GM18861 (cell line): ENCODE results near the gene PIEZO2.

ENCODE experiments used
- ATAC-seq: cut with Tn5 transposase; IDR thresholded peaks from one replicate; pipeline ENCODE4 v1.9.1; 2021; ENCODE audit not compliant: unreplicated experiment

Gene PIEZO2

GRCh38 chr18:10989486-10989885 is 159.9 kb downstream of the PIEZO2 start:
- no peak for ATAC-seq

- no peak for ATAC-seq
Measured at GRCh38 chr18:10985689-10986088, 163.7 kb downstream of the PIEZO2 start.

GRCh38 chr18:10979411-10979810 is 170.0 kb downstream of the PIEZO2 start:
- no peak for ATAC-seq

DNA sequence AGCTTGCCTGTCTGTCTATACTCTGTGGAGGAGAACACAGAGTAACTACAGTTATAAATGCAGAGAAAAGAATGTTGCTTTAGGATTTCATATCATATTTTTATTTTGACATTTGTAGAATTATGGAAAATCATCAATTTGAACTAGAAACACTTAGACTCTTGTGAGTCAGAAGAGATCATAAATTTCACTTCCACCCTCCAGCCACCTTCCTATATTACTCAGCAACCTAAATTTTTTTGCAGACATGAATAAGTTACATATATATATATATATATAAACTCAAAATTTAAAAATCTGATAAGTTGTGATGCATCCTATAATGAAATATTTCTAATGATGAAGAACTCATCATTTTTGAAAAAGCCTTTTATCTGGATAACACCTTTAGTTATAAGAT is 172.3 kb downstream of the PIEZO2 start:
- no peak for ATAC-seq

GRCh38 chr18:10973567-10974203 is 175.7 kb downstream of the PIEZO2 start:
- ATAC-seq: no peak

- no peak for ATAC-seq
Measured at GRCh38 chr18:10971717-10972116, 177.7 kb downstream of the PIEZO2 start.

DNA sequence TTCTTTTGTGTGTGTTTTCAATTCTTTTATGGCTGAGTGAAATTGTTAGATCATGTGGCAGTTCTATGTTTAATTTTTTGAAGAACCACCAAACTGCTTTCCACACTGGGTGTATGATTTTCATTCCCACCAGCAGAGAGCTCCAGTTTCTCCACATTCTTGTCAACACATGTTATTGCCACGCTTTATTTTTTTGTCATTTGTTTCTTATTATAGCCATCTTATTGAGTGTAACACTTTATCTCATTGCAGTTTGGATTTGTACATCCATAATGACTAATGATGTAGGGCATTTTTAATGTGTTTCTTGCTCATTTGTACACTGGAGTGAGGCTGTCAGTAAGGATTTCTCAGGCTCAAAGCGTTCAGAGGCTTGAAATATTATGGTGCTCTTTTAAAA is 184.2 kb downstream of the PIEZO2 start:
- no peak for ATAC-seq

DNA sequence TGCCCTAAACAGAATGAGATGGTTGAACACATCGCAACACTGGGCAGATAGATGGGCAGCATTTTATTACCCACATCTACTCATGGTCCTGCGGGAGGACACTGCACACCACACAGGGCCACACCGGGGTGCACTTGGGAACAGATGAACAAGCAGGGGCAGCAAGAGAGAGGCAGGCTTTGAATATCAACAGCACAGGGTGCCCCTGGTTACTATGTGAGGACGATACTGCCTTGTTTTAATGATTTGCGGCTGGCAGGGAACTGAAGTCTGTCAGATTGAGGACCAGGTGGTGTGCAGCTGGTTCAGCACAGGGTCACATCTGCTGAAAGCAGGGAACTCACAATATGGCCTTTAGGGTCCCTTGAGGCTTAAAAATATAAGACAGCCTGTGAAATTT is 195.7 kb downstream of the PIEZO2 start:
- ATAC-seq: no peak

DNA sequence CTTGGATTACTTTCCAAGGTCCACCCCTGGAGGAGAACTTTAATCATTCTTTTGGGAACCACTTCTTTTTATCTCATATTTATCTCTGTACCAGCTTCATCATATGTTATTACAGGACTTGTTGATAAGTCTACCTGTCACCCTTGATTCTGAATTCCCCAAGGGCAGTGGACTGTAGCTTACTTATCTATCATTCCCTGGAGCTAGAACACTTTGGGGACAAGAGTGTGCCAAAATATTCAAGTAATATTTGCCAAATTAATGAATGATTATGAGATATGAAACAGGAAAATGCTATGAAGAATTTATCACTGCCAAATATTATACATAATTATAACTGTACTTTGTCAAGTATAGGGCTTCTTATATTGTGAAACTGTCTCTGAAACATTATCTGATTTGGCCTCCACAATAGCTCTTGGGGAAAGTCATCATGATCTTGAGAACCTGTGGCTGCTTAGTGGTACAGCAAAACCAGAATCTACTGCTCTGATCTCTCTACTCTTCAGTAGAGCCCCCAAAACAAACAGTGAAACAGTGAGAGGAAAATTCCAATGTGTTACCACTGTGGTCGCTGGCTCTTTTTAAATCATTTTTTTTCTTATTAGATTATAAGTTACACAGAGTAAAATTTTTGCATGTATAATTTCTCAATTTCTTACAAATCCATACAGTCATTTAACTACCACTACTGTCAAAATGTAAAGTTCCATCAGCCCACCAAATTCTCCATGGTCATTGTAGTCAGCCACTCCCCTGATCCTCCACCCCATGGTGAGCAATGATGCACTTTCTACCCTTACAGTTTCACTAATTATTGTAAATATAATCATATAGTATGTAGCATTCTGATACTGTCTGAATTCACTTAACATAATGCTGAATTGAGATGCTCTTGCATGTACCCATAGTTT is 197.5 kb downstream of the PIEZO2 start:
- ATAC-seq: no peak

GRCh38 chr18:10950876-10951630 is 198.3 kb downstream of the PIEZO2 start:
- no peak for ATAC-seq

DNA sequence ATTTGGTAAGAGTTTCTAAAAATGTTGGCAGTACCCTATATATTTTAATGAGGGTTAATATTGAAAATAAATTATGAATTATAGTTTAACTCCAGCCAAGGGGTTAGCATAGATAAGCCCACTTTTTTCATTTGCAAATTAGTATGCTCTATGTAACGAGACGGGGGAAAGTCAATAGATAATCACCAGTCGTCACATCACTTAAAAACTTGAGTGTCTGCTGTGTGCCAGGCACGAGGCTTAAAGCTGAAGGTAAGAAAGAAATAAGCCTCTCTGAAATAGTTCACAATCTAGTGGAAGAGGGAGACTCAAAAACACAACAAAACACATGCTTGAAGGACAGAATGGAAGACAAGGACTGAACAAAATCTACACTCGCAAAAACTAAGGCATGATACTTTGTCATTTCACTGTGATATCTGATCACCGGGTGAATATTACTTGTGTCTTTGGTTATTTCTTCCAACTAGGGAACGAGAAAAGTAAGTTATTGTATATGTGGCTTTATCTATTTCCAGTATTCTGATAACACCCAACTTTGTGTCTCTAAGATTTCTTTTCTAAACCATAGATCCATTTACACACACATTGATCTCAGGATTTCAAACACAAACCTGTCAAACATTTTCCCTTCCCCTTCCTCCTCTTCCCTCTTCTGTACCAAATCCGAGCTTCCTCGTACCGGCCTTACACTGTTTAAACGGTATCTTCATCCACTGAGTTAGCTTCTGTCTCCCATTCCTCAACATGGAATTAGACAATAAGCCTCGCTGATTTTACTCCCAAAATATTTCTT is 199.1 kb downstream of the PIEZO2 start:
- no peak for ATAC-seq

GRCh38 chr18:10949655-10950054 is 199.7 kb downstream of the PIEZO2 start:
- no peak for ATAC-seq

DNA sequence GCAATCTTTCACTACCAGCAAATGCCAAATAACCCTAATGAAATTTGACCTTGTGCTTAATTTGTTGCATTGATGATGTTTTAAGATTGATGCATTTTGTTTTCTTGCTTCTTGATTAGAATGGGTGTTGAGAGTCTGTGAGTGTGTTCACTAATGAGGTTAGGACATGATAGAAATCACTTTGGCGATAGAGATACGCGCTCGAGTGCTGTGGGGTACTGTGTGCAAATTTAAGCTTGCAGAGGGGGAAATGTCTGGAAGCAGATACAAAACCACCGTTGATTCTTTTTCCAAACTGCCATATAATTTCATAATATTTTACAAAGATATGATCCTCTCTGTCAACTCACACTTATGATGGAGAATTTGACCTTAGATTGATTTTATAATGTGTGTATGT is 200.9 kb downstream of the PIEZO2 start:
- no peak for ATAC-seq

DNA sequence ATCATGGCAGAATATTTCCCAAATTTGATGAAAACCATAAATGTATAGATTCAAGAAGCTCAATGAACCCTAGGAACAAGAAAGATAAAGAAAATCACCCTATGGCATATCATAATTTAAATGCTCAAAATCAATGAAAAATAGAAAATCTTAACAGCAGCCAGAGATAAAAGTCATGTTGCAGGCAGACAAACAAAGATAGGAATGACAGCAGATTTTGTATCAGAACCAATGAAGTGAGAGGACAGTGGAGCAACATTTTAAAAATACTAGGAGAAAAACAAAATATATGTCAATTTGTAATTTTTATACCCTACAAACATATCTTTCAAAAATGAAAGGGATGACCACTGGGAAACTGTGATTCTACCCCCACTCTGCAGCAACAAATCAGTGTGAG is 203.3 kb downstream of the PIEZO2 start:
- no peak for ATAC-seq

DNA sequence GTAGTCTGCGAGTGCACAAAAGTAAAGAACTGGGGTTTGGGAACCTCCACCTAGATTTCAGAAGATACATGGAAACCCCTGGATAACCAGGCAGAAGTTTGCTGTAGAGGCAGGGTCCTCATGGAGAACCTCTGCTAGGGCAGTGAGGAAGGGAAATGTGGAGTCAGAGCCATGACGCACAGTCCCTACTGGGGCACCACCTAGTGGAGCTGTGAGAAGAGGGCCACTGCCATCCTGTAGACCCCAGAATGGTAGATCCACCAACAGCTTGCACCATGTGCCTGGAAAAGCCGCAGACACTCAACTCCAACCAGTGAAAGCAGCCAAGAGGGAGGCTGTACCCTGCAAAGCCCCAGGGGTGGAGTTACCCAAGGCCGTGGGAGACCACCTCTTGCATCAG is 206.4 kb downstream of the PIEZO2 start:
- no peak for ATAC-seq

DNA sequence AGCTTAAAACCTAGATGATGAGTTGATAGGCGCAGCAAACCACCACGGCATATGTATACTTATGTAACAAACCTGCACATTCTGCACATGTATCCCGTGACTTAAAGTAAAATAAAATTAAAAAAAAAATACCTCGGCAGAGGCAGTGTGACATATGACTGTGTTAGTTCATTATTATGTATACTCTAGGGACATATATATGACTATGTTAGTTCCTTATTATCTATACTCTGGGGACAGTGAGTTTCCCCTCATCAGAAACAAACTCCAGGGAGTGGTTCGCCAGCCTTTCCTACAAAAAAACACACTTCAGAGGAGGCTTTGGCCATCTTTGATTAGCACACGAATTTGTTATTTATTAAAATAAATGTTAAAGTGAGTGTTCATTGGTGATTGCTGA is 209.5 kb downstream of the PIEZO2 start:
- no peak for ATAC-seq

- ATAC-seq: no peak
Measured at GRCh38 chr18:10937743-10938640, 211.4 kb downstream of the PIEZO2 start.

- ATAC-seq: no peak
Measured at GRCh38 chr18:10936176-10937053, 213.0 kb downstream of the PIEZO2 start.

DNA sequence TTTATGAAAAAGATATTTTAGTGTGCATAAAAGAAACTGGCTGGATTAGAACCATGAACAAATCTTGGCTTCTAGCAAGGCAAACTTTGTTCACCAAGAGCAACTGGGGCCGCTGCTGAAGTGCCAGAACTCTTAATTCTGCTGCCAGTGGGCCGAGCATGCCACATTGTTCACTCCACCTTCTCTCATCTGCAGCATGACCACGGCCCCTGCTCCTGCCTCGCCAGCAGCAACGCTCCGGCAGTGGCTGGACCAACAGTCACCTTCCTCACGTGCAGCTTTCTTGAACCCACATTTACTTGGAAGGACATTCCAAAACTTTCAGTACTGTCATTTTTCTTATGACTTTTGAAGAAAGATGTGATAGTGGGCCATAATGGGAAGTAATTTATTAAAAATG is 213.8 kb downstream of the PIEZO2 start:
- no peak for ATAC-seq
